Progenitor cell of endocrine pancreas (in vitro differentiated cells): ENCODE results near the gene DGCR2. TPM values are rescaled to one million over a fixed set of nuclear protein-coding genes. Genes with fewer than 3 reads are reported as not detected.
A peak's percentile ranks its signal among the peaks of the same experiment; 100 is the strongest.

Source experiments
- DNase-seq: peaks from one replicate; pipeline ENCODE4 v3.0.0; 2021; ENCODE audit warnings: low spot score; ENCODE audit not compliant: unreplicated experiment
- H3K27ac Mint-ChIP-seq: 2 replicates; pipeline ENCODE4 v1.8.0; 2021; ENCODE audit warnings: mild to moderate bottlenecking, moderate library complexity, mixed read lengths
- H3K27me3 Mint-ChIP-seq: 2 replicates; pipeline ENCODE4 v1.8.0; 2021; ENCODE audit warnings: mixed read lengths
- H3K36me3 Mint-ChIP-seq: 2 replicates; pipeline ENCODE4 v1.8.0; 2022; ENCODE audit warnings: mixed read lengths; ENCODE audit not compliant: insufficient read depth
- H3K4me1 Mint-ChIP-seq: 2 replicates; pipeline ENCODE4 v1.8.0; 2021; ENCODE audit warnings: low read depth, mixed read lengths
- H3K4me3 Mint-ChIP-seq: 2 replicates; pipeline ENCODE4 v1.8.0; 2021; ENCODE audit warnings: low read depth, mild to moderate bottlenecking, moderate library complexity, mixed read lengths
- H3K9me3 Mint-ChIP-seq: 2 replicates; pipeline ENCODE4 v1.8.0; 2021; ENCODE audit warnings: low read depth, mixed read lengths
- CTCF ChIP-seq: fragments of 200-600 bp; sonication (generic); IDR thresholded peaks from one replicate; pipeline ENCODE4 v1.5.0; 2021; ENCODE audit warnings: antibody characterized with exemption, mild to moderate bottlenecking; ENCODE audit not compliant: unreplicated experiment
- total RNA-seq: library from RNA; stranded (reverse); gene quantifications from 2 replicates; pipeline ENCODE4 v1.2.1, GENCODE V29; 2021

DGCR2 gene
- total RNA-seq, 1 donor from 2014 or later = 89.1 TPM

- H3K9me3 Mint-ChIP-seq = no peaks in the 10 kb centered on the region
- DNase-seq = no peak
- no peaks in the 10 kb centered on the region for H3K27me3 Mint-ChIP-seq
- TF ChIP-seq CTCF = no peak
- H3K36me3 Mint-ChIP-seq = no peaks in the 10 kb centered on the region
- peaks cover 25% of the 10 kb centered on the region for H3K4me1 Mint-ChIP-seq
- no peak overlapping the region for H3K27ac Mint-ChIP-seq
- no peak overlapping the region for H3K4me3 Mint-ChIP-seq
These were observed 2.2 kb upstream of the DGCR2 start for GRCh38 chr22:19124377-19124776.

GRCh38 chr22:19123936-19124335 is 1.7 kb upstream of the DGCR2 start:
- no peak for DNase-seq
- no peak for TF ChIP-seq CTCF
- H3K4me1 Mint-ChIP-seq = peaks cover 25% of the 10 kb centered on the region
- no peak overlapping the region for H3K4me3 Mint-ChIP-seq
- H3K36me3 Mint-ChIP-seq = no peaks in the 10 kb centered on the region
- no peaks in the 10 kb centered on the region for H3K9me3 Mint-ChIP-seq
- H3K27me3 Mint-ChIP-seq = no peaks in the 10 kb centered on the region
- H3K27ac Mint-ChIP-seq = no peak overlapping the region

- no peak for TF ChIP-seq CTCF
- Mint-ChIP-seq H3K27ac (peak overlapping the region; percentile 91), H3K4me1 (peaks cover 25% of the 10 kb centered on the region), H3K27me3 (no peaks in the 10 kb centered on the region), H3K9me3 (no peaks in the 10 kb centered on the region), H3K4me3 (peak overlapping the region; percentile 76), H3K36me3 (no peaks in the 10 kb centered on the region)
- no peak for DNase-seq
These were observed 710 bp upstream of the DGCR2 start for GRCh38 chr22:19122752-19123492.

- Mint-ChIP-seq H3K4me3 (peak overlapping the region; percentile 83), H3K4me1 (peaks cover 34% of the 10 kb centered on the region), H3K9me3 (no peaks in the 10 kb centered on the region), H3K27ac (peak overlapping the region; percentile 96), H3K36me3 (no peaks in the 10 kb centered on the region), H3K27me3 (no peaks in the 10 kb centered on the region)
- peak; percentile 47 for DNase-seq
- TF ChIP-seq CTCF = no peak
These were observed 525 bp downstream of the DGCR2 start for GRCh38 chr22:19121631-19122142.

GRCh38 chr22:19120829-19121630 is 1.2 kb downstream of the DGCR2 start:
- Mint-ChIP-seq H3K27me3 (no peaks in the 10 kb centered on the region), H3K36me3 (no peaks in the 10 kb centered on the region), H3K27ac (peak overlapping the region; percentile 96), H3K4me1 (peaks cover 38% of the 10 kb centered on the region), H3K4me3 (peak overlapping the region; percentile 83), H3K9me3 (no peaks in the 10 kb centered on the region)
- TF ChIP-seq CTCF = no peak
- peak; percentile 33 for DNase-seq
